ENCODE results near the gene TRMT2A.
"Not testable (repeated sequence)": the region's sequence is repeated elsewhere in the genome, so short reads cannot be mapped to it uniquely, and the experiment has no call there.

The TRMT2A gene

GRCh38 chr22:20086101-20086599 lies 30.9 kb downstream of the TRMT2A start:
- no peak for DNase-seq (ENCODE audit: low read depth, low spot score)

DNA sequence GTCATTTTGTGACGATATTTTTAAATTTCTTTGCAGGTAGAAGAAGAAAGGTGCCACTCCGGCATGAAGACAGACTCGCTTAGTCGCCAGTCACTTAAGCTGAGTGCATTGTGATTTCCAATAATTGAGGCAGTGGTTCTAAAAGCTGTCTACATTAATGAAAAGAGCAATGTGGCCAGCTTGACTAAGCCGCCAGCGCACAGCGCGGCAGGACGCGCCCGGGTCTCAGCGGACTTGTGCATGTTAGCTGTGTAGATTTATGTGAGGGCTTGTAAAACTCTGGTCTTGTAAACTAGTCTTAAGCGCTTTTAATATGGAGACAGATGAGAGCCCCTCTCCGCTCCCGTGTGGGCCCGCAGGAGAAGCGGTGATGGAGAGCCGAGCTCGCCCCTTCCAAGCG lies 31.4 kb downstream of the TRMT2A start:
- DNase-seq (ENCODE audit: low read depth, low spot score), result no peak

DNA sequence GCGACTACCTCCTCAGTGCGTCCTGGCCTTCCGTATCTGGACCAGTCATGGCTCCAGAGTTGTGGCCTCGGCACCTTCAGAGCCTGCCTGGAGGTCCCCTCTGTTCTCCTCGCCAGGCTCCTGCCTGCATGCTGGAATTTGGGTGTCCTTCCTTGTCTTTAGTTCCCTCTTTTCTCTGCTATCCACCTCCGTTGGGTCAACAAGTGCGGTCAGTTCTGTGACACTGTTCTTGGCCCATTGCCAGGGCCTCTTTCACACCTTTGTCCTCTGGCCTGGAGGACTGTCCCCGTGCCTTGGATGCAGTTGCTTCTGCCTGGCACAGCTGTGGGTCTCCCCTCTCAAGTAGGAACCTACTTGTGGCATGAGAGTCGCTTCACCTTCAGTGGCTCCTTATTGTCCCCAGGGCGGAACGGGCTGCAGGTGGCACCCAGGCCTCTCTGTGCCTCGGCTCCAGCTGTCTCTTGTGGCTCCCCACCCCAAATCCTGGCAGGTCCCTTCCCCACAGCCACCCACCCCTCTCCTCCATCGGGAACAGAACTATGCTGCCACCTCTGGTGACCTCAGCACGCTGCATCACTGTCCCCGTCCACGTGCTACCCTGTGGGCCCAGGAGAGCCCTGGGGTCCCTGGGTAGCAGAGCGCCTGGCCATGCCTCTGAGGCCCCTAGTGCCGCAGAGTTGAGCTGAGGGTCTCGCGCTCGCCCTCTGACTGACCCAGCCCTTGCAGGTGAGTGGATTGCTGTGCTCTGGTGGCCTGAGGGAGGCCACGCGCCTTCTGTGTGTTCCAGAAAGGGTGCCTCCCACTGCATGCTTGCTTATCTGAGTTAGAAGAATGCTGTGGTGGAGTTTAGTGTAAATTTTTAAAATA lies 32.2 kb downstream of the TRMT2A start:
- DNase-seq (ENCODE audit: low read depth, low spot score), result peak; percentile 45

DNA sequence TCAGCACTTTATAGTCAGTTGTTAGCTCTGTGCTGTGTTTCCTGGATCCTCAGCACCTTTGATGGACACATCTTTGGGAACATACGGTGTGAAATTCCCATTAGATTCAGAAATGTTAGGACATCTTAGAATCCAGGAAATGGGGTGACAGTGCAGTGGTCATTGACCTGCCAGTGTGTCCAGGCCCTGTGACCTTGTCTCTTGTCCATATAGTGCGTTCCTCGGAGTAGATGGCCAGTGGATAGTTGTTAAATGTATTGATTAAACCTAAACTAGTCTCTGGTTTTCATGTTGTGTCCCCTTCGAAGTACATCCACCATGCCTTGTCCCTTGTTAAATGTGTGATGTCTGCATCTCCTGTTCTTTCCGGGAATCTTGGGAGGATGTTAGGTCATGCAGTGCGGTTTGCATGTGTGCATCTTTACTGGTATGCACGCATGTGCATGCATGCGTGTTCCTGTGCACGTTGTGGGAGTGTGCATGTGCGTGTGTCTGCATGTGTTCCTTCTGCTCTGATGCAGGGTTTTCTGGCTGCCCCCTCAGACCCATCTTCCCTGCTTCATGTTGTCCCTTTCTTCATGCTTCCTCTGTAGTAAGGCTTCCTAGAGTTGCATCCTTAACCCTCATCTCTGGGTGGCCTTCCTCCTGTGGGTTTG lies 33.0 kb downstream of the TRMT2A start:
- no peak for DNase-seq (ENCODE audit: low read depth, low spot score)

DNA sequence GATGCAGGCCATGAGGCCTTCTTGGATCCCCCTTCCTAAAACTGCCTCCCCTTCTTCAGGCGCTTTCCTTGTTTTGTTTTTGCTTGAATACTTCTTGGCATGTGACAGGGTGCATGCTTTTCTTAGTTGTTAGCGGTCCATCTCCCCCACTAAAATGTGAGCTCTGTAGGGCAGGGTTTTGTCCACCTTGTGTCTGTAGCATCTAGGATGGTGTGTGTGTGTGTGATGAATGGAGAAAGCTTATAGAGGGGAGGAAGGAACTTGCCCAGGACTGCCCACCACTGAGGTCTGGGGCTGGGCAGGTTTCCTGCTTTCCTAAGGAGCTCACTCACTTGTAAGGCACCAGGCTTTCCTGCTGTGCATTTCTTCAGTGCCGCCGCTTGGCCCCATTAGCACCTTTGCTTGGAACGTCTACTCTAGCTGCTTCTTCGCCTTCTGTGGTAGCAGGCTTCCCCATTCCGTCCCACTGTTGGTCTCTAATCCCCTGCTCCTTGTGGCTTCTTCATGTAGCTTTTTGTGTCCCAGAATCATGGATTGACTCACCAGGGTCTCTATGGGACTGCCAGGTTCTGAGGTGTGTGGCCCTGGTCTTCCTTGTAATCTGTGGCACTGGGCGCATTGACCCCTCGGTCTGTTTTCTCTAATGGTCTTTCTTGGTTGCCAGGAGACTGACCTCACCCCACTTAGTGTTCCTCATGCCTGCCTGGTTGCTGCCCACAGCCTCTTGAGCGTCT lies 33.7 kb downstream of the TRMT2A start:
- no peak for DNase-seq (ENCODE audit: low read depth, low spot score)

DNA sequence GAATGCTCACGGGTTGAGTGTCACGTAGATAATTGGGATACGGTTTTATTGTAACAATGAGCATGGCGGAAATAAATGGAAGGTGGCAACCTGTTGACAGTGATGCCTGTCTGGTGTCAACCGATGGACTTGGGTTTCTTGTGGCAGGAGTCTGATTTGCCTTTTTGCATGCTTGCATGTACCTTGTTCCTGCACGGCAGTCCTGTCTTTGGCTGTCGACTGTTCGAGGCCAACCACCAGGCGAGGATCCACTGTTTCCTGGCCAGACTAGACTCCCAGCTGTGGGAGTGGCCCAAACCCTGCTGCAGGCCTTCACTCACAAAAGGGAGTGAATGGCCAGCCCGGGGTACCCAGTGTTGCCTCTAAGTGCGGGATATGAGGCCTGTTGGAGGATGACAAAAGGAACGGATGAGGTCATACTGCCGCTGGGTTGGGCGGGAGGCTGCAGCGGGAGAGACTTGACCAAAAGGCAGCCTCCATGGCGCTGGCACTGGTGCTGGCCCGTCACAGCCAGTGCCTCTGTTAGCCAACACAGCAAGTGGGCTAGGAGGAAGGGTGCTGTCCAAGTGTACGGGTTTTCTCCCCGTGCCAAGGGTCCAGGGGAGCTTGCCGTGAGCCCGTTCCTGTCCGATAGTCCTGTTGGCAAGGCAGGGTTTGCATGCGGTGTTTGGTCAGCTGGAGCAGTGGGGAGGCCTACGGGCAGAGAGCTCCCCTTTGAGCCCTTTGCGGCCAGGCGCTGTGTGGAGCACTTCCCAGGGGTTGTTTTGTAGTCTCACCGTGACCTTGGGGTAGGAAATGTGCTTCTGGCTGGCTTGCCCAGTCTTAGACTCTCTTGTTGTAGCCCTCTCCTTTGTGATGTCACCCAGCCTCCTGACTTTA lies 36.0 kb downstream of the TRMT2A start:
- DNase-seq (ENCODE audit: low read depth, low spot score), result no peak

GRCh38 chr22:20080445-20080775 lies 36.6 kb downstream of the TRMT2A start:
- no peak for DNase-seq (ENCODE audit: low read depth, low spot score)

- DNase-seq (ENCODE audit: low read depth, low spot score), result peak; percentile 73
These were observed 37.1 kb downstream of the TRMT2A start, which contains the start of gene DGCR8 for GRCh38 chr22:20079745-20080444. TSS of gene DGCR8 (plus strand) at chr22:20080241. CDS start at chr22:20085964, 5,723 bp downstream.

GRCh38 chr22:20076627-20077172 lies 40.3 kb downstream of the TRMT2A start:
- DNase-seq (ENCODE audit: low read depth, low spot score), result no peak

- DNase-seq (ENCODE audit: low read depth, low spot score), result no peak
These were observed 45.5 kb downstream of the TRMT2A start for GRCh38 chr22:20071524-20071972.

GRCh38 chr22:20069331-20070042 lies 47.5 kb downstream of the TRMT2A start:
- DNase-seq (ENCODE audit: low read depth, low spot score), result no peak

- DNase-seq (ENCODE audit: low read depth, low spot score), result no peak
These were observed 48.4 kb downstream of the TRMT2A start for GRCh38 chr22:20068640-20069039.

GRCh38 chr22:20067384-20067682 lies 49.7 kb downstream of the TRMT2A start:
- not testable (repeated sequence) for DNase-seq (ENCODE audit: low read depth, low spot score)

GRCh38 chr22:20066617-20067383 lies 50.2 kb downstream of the TRMT2A start:
- DNase-seq (ENCODE audit: low read depth, low spot score), result no peak

DNA sequence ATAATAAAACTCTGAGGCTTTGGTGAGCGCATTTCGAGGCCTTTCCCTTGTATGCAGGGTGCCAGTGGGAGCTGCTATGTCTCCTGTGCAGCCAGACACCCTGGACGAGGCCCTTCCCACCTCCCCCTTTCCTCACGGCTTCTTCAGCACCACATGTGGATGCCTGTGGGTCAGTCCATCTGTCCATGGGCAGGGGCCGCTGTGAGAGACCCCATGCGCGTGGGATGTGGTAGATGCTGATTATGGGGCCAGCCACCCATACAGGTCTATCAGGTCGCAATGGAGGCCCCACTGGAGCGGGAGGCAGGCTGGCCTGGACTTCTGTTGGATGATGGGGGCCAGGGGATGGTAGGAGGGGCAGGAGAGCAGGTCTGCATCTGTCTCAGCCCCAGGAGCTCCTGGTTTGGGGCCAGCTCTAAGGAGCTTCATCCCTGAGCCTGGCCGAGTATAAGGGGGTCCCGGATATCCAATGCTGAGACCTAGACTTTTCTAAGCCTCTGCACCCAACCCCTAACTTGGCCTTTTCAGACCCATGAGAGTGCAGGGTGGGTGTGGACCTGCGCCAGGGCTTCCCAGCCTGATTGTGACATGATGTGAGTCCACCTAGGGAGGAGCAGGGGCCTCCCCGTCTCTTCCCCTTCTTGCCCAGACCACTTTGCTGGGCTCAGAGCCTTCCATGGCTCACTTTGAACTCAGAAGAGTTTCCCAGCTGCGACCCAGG lies 51.0 kb downstream of the TRMT2A start:
- DNase-seq (ENCODE audit: low read depth, low spot score), result no peak

- DNase-seq (ENCODE audit: low read depth, low spot score), result no peak
These were observed 52.3 kb downstream of the TRMT2A start for GRCh38 chr22:20064545-20065262.

DNA sequence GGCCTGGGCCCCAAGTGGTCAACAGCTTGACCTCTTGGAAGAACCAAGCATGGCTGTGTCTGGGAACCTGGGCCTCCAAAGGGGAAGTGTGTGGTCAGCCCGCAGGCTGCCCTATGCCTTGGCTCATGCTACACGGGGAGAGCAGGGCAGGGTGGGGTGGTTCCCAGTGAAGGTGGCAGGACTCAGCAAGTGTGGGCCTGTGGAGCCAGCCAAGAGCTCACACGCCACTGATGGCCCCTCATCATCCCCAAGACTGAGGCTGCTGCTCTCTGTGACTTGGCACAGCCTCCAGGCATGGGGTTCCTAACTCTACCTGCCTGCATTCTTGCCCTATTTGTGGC lies 52.9 kb downstream of the TRMT2A start:
- DNase-seq (ENCODE audit: low read depth, low spot score), result no peak
